Measurements from ENCODE around the gene ACAD10. TPM values are rescaled to one million over a fixed set of nuclear protein-coding genes. Genes with fewer than 3 reads are reported as not detected.

ACAD10 gene
- total and polyA plus RNA-seq, 10 of the 15 experiments (the other 5 are each of a cell fraction or from before 2014, with no cell fraction given) = 2.9 to 21.9 (median 17.5) TPM

GRCh38 chr12:111686574-111687105 lies 787 bp downstream of the ACAD10 start:
- ATAC-seq (no peak), FAIRE-seq (no peak), DNase-seq (ENCODE audit: low read depth, low spot score) (no peak)
- in situ Hi-C loops (cut with MboI) (loop anchor here (5.0 kb wide), 1 partner anchor 126 kb away; no protein-coding TSS in a partner anchor), intact Hi-C loops (cut with micrococcal nuclease; ENCODE audit: unreplicated experiment) (loop anchor here (1.0 to 10.0 kb wide), 3 partner anchors 102 to 292 kb away; no protein-coding TSS in a partner anchor)
- ChIA-PET RAD21 (ENCODE audit: unreplicated experiment) (interaction anchor here (0.7 to 2.0 kb wide), 6 partner anchors 87 to 290 kb away, joined by 3 to 10 read pairs (median 3); partner anchors contain the start of gene ATXN2), SMC1A (ENCODE audit: uncharacterized antibody, unreplicated experiment) (interaction anchor here (0.6 to 2.6 kb wide), 4 partner anchors 55 to 290 kb away, joined by 3 to 12 read pairs (median 4); no protein-coding TSS in a partner anchor), CTCF (interaction anchor here (0.6 to 3.7 kb wide), 5 partner anchors 11 to 126 kb away, joined by 3 to 19 read pairs (median 4); no protein-coding TSS in a partner anchor), POLR2A (interaction anchor here (1.4 to 1.7 kb wide), 2 partner anchors 13 to 78 kb away, joined by 4 read pairs; no protein-coding TSS in a partner anchor)
- WGBS (ENCODE audit: insufficient coverage, insufficient replicate concordance, low lambda C conversion rate, missing lambda C conversion rate) = 5% methylated on average over 15 of the region's 15 CpGs
- H3K27me3 ChIP-seq (replicated peaks in 1 of 2; ENCODE audit: control insufficient read depth in 2 of 2, insufficient read depth in 2 of 2, low read length in 1 of 2) = no peaks in the 10 kb centered on the region
- peak overlapping the region; percentile 53 for H2AFZ ChIP-seq (ENCODE audit: control insufficient read depth, low read depth, low read length)
- H3K4me2 ChIP-seq (ENCODE audit: control insufficient read depth, insufficient read depth) = peak overlapping the region; percentile 100
- H3K27ac ChIP-seq (ENCODE audit: control insufficient read depth, insufficient read depth) = peak overlapping the region; percentile 63
- H3K9me3 ChIP-seq (replicated peaks; ENCODE audit: control insufficient read depth, insufficient read depth, low read length) = no peaks in the 10 kb centered on the region
- peaks cover 43% of the 10 kb centered on the region for H3K79me2 ChIP-seq (ENCODE audit: control insufficient read depth, insufficient read depth, low read length)
- BruUV-seq (replicated peaks) = no TSS peak
- peak overlapping the region; percentile 78 for H3K9ac ChIP-seq (ENCODE audit: control insufficient read depth, insufficient read depth, low read length)
- H3K36me3 ChIP-seq (ENCODE audit: control insufficient read depth in 2 of 2, insufficient read depth in 2 of 2, low read length in 1 of 2) = peaks cover 2 to 4% of the 10 kb centered on the region in 2 experiments; a peak in 2 of 4 replicates
- H3K4me1 ChIP-seq (ENCODE audit: control insufficient read depth, insufficient read depth, low read length) = peaks cover 8% of the 10 kb centered on the region
- H4K20me1 ChIP-seq (ENCODE audit: control insufficient read depth, insufficient read depth) = no peaks in the 10 kb centered on the region
- H3K4me3 ChIP-seq = peak overlapping the region; percentile 99
- TF ChIP-seq NKRF (conservative IDR thresholded peaks at IDR 0.05) = no peak
- no peak for TF ChIP-seq SIN3A (IDR thresholded peaks at IDR 0.05; ENCODE audit: low read depth, low read length)
- no peak for TF ChIP-seq MYB (IDR thresholded peaks at IDR 0.05; ENCODE audit: borderline replicate concordance, low read depth, low read length)
- no peak for TF ChIP-seq BHLHE40 (IDR thresholded peaks at IDR 0.05; ENCODE audit: borderline replicate concordance in 1 of 2, low read depth in 2 of 2, low read length in 1 of 2)
- TF ChIP-seq SUPT20H (IDR thresholded peaks at IDR 0.05; ENCODE audit: borderline replicate concordance, control insufficient read depth, low read depth, low read length) = no peak
- TF ChIP-seq SREBF2 (IDR thresholded peaks at IDR 0.05; ENCODE audit: low read length) = no peak
- TF ChIP-seq ZNF24 (IDR thresholded peaks at IDR 0.05) = no peak
- no peak for TF ChIP-seq ZBTB11 (CRISPR knock-in tag; IDR thresholded peaks at IDR 0.05)
- TF ChIP-seq TCF12 (IDR thresholded peaks at IDR 0.05; ENCODE audit: low read depth, low read length) = no peak
- TF ChIP-seq CUX1 (IDR thresholded peaks at IDR 0.05; ENCODE audit: insufficient replicate concordance, low read depth, low read length) = no peak
